Measurements from ENCODE around the gene DYRK1B. TPM values are rescaled to one million over a fixed set of nuclear protein-coding genes. Genes with fewer than 3 reads are reported as not detected.

Gene DYRK1B
- total and polyA plus RNA-seq, 12 donors, result 7.8 to 66.6 (median 25.5) TPM

DNA sequence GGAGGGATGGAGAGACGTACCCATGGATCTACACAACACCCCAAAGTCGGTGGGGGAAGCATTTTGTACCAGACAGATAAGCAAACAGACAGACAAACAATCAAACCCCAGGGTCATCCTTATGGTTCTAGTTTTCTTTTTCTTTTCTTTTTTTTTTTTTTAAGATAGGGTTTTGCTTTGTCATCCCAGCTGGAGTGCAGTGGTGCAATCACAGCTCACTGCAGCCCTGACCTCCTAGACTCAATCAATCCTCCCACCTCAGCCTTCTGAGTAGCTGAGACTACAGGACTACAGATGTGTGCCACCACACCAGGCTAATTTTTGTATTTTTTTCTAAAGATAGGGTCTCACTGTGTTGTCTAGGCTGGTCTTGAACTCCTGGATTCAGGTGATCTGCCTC is 30.2 kb upstream of the DYRK1B start:
- DNase-seq, result no peak

DNA sequence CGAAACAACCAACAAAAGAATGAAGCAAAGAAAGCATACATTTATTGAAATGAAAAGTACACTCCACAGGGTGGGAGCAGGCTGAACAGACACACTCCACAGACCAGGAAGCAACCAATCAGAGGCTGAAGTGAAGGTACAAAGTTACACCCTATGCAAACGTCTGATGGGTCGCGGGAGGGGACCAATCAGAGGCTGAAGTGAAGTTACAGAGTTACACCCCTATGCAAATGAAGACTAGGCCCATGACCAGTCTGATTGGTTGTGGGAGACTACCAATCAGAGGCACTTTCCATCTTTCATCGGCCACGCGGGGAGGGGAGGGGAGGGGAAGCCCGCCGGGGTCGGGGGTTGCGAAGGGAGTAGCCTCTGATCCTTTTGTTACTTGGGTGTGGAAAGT is 24.6 kb upstream of the DYRK1B start:
- 21 to 66% (median 42%) methylated on average over 11 of the region's 11 CpGs for WGBS, 4 donors
- intact Hi-C loops (cut with DNase I), result no loop called here
- H3K4me3 ChIP-seq, result peak overlapping the region in 1 of 4 donors; percentile 13
- TF ChIP-seq, protein P1, sequence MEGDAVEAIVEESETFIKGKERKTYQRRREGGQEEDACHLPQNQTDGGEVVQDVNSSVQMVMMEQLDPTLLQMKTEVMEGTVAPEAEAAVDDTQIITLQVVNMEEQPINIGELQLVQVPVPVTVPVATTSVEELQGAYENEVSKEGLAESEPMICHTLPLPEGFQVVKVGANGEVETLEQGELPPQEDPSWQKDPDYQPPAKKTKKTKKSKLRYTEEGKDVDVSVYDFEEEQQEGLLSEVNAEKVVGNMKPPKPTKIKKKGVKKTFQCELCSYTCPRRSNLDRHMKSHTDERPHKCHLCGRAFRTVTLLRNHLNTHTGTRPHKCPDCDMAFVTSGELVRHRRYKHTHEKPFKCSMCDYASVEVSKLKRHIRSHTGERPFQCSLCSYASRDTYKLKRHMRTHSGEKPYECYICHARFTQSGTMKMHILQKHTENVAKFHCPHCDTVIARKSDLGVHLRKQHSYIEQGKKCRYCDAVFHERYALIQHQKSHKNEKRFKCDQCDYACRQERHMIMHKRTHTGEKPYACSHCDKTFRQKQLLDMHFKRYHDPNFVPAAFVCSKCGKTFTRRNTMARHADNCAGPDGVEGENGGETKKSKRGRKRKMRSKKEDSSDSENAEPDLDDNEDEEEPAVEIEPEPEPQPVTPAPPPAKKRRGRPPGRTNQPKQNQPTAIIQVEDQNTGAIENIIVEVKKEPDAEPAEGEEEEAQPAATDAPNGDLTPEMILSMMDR (IDR thresholded peaks at IDR 0.05), result no peak
- no peak for TF ChIP-seq POLR2A (IDR thresholded peaks at IDR 0.05)
- H3K27me3 ChIP-seq, result no peaks in the 10 kb centered on the region
- H3K27ac ChIP-seq, result no peak overlapping the region
- H3K36me3 ChIP-seq (replicated peaks in 1 of 2), result no peaks in the 10 kb centered on the region
- no peaks in the 10 kb centered on the region for H3K4me1 ChIP-seq (replicated peaks in 1 of 2)
- no peaks in the 10 kb centered on the region for H3K9me3 ChIP-seq (replicated peaks in 1 of 3)
- peak in 1 of 7 donors; percentile 40 for DNase-seq

More for the DNA sequence above, 30.2 kb upstream of the DYRK1B start:
- TF ChIP-seq, protein P1 (IDR thresholded peaks at IDR 0.05), result no peak
- no peak for TF ChIP-seq POLR2A (IDR thresholded peaks at IDR 0.05)
- H3K36me3 ChIP-seq (replicated peaks in 1 of 2), result no peaks in the 10 kb centered on the region
- WGBS, 4 donors, result 61 to 82% (median 69%) methylated on average over 2 of the region's 2 CpGs
- H3K4me1 ChIP-seq (replicated peaks in 1 of 2), result no peaks in the 10 kb centered on the region
- no peak overlapping the region for H3K27ac ChIP-seq
- no peaks in the 10 kb centered on the region for H3K27me3 ChIP-seq
- no peaks in the 10 kb centered on the region for H3K9me3 ChIP-seq (replicated peaks in 1 of 3)
- intact Hi-C loops (cut with DNase I), result no loop called here
- no peak overlapping the region for H3K4me3 ChIP-seq

DNA sequence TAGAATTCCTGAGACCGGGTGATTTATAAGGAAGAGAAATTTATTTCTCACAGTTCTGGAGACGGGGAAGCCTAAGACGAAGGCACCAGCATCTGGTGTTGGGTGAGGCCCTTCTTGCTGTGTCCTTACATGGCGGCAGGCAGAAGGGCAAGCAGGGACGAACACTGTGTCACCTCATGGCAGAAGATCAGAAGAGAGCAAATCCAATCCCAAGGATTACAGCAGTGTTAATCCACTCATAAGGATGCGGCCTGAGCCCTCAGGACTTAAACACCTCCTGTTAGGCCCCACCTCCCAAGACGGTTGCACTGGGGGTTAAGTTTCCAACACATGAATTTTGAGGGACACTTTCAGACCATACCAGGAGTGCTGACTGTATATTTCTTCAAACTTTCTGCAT is 18.9 kb upstream of the DYRK1B start:
- H3K27ac ChIP-seq, result no peak overlapping the region
- H3K36me3 ChIP-seq (replicated peaks in 1 of 2), result no peaks in the 10 kb centered on the region
- no peaks in the 10 kb centered on the region for H3K9me3 ChIP-seq (replicated peaks in 1 of 3)
- no peaks in the 10 kb centered on the region for H3K4me1 ChIP-seq (replicated peaks in 1 of 2)
- H3K4me3 ChIP-seq, result no peak overlapping the region
- intact Hi-C loops (cut with DNase I), result no loop called here
- DNase-seq, result no peak
- WGBS, 4 donors, result 81 to 93% (median 87%) methylated on average over 7 of the region's 7 CpGs
- no peaks in the 10 kb centered on the region for H3K27me3 ChIP-seq
- TF ChIP-seq, protein P1 (IDR thresholded peaks at IDR 0.05), result no peak
- no peak for TF ChIP-seq POLR2A (IDR thresholded peaks at IDR 0.05)

DNA sequence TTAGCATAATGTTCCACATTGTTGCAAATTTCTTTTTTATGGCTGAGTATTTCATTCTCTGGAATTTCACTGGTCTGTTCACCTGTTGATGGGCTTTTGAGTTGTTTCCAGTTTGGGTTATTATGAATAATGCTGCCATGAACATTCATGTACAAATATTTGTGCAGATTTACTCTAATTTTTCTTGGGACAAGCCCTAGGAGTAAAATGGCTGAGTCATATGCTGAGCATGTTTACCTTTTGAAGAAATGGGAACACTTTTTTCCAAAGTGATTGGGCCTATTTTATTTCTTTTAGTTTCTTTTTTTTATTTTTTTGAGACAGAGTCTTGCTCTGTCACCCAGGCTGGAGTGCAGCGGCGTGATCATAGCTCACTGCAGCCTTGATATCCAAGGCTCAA is 16.9 kb upstream of the DYRK1B start:
- intact Hi-C loops (cut with DNase I), result no loop called here
- no peak for TF ChIP-seq POLR2A (IDR thresholded peaks at IDR 0.05)
- TF ChIP-seq, protein P1 (IDR thresholded peaks at IDR 0.05), result no peak
- no peak for DNase-seq
- Histone ChIP-seq H3K4me3 (no peak overlapping the region), H3K27me3 (no peaks in the 10 kb centered on the region), H3K36me3 (replicated peaks in 1 of 2) (no peaks in the 10 kb centered on the region), H3K4me1 (replicated peaks in 1 of 2) (peaks cover 0 to 5% of the 10 kb centered on the region in 2 donors), H3K27ac (no peak overlapping the region), H3K9me3 (replicated peaks in 1 of 3) (no peaks in the 10 kb centered on the region)
- WGBS, 4 donors, result 65 to 87% (median 77%) methylated on average over 2 of the region's 2 CpGs

All from adrenal gland (tissue), 12 donors.